Measurements from ENCODE around the gene RBMS3. TPM values are rescaled to one million over a fixed set of nuclear protein-coding genes. Genes with fewer than 3 reads are reported as not detected.

The RBMS3 gene
- total and polyA plus RNA-seq, 2 donors (not counting 1 experiment from before 2014, with no cell fraction given) = 26.9 to 68.4 TPM

DNA sequence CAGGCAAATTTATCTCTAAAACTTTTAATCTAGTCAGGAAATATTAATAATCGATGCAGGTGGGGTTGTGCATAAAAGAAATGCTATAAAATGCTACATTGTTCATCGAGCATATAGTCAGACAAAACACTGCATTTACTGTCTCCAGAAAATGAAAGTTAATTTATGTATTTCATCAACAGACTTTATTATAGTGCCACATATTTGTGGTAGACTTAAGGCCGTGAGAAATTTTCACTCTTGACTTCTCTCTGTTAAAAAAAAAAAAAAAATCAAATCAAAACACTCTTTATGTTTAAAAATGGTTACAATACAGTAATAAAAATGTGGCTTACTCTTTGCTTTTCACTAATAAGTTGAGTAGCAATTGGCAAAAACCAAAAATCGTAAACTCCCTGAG is 67.4 kb downstream of the RBMS3 start:
- no peak overlapping the region for H3K4me3 ChIP-seq (replicated peaks in 1 of 4; ENCODE audit: control extremely low read depth in 1 of 4, insufficient read depth in 1 of 4, low read depth in 3 of 4, low read length in 4 of 4)
- DNase-seq (ENCODE audit: low read depth in 2 of 2) = no peak
- no peak overlapping the region for H3K9ac ChIP-seq (ENCODE audit: insufficient read depth, low read length)
- no peaks in the 10 kb centered on the region for H3K36me3 ChIP-seq (ENCODE audit: control insufficient read depth, insufficient read depth, low read length)
- no peak for TF ChIP-seq EZH2 (IDR thresholded peaks at IDR 0.05; ENCODE audit: low read length, missing control alignments)
- TF ChIP-seq, protein P1, sequence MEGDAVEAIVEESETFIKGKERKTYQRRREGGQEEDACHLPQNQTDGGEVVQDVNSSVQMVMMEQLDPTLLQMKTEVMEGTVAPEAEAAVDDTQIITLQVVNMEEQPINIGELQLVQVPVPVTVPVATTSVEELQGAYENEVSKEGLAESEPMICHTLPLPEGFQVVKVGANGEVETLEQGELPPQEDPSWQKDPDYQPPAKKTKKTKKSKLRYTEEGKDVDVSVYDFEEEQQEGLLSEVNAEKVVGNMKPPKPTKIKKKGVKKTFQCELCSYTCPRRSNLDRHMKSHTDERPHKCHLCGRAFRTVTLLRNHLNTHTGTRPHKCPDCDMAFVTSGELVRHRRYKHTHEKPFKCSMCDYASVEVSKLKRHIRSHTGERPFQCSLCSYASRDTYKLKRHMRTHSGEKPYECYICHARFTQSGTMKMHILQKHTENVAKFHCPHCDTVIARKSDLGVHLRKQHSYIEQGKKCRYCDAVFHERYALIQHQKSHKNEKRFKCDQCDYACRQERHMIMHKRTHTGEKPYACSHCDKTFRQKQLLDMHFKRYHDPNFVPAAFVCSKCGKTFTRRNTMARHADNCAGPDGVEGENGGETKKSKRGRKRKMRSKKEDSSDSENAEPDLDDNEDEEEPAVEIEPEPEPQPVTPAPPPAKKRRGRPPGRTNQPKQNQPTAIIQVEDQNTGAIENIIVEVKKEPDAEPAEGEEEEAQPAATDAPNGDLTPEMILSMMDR (conservative IDR thresholded peaks at IDR 0.05 in 1 of 2, IDR thresholded peaks at IDR 0.05 in 1 of 2; ENCODE audit: low read depth in 1 of 2, low read length in 2 of 2) = no peak
- peak overlapping the region; percentile 30 for H3K4me2 ChIP-seq (ENCODE audit: extremely low read depth, insufficient read depth, low read length)
- no peaks in the 10 kb centered on the region for H4K20me1 ChIP-seq (ENCODE audit: control insufficient read depth, extremely low read depth, insufficient read depth, low read length)
- no peak overlapping the region for H2AFZ ChIP-seq (ENCODE audit: low read length)
- peaks cover 6% of the 10 kb centered on the region for H3K79me2 ChIP-seq (ENCODE audit: control insufficient read depth, insufficient read depth, low read length)
- H3K4me1 ChIP-seq (ENCODE audit: control insufficient read depth, extremely low read depth, insufficient read depth, low read length) = no peaks in the 10 kb centered on the region
- H3K9me3 ChIP-seq (ENCODE audit: control insufficient read depth, insufficient read depth, low read depth, low read length) = no peaks in the 10 kb centered on the region
- no peaks in the 10 kb centered on the region for H3K27me3 ChIP-seq (ENCODE audit: control insufficient read depth, insufficient read depth, low read length)
- H3K27ac ChIP-seq (ENCODE audit: insufficient read depth, low read length) = no peak overlapping the region

DNA sequence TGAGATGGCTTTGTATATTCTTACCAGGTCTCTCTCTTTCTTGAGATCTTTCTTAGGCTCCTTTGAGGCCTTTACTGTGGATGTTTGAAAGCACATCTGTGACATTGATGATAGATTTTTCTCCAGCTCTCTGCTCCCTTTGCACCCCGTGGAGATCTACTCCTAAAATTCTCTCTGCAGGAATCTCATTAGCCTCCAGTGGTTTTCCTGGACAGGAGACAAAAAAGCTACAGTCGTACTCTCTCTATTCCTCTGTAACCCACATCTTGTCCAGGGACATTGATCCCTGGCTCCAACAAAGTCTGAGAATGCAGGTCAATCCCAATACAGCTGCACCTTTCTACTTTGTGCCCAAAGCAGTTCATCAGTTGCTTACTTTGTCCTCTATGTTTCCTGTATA is 68.2 kb downstream of the RBMS3 start:
- no peaks in the 10 kb centered on the region for H4K20me1 ChIP-seq (ENCODE audit: control insufficient read depth, extremely low read depth, insufficient read depth, low read length)
- H3K36me3 ChIP-seq (ENCODE audit: control insufficient read depth, insufficient read depth, low read length) = no peaks in the 10 kb centered on the region

DNA sequence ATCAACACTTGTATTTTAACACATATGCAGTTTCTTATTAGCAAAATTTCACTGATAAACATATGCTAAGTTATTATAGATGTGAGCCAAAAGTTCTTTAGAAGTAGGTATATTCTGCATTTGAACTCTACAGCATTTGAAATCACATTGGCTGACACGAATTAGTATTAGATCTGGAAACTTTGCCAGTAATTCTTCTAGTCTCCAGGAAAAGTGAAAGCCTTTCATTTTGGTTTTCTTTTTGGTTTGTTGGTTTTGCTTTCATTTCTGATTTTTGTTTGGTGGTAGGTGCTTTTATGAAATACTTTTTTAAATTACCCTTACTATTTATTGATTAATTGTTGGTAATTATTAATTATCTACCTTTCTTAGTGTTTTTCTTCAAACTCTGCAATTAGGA is 72.9 kb downstream of the RBMS3 start:
- H3K9ac ChIP-seq (ENCODE audit: insufficient read depth, low read length) = no peak overlapping the region
- TF ChIP-seq EZH2 (IDR thresholded peaks at IDR 0.05; ENCODE audit: low read length, missing control alignments) = no peak
- TF ChIP-seq, protein P1 (conservative IDR thresholded peaks at IDR 0.05 in 1 of 2, IDR thresholded peaks at IDR 0.05 in 1 of 2; ENCODE audit: low read depth in 1 of 2, low read length in 2 of 2) = no peak
- no peak overlapping the region for H2AFZ ChIP-seq (ENCODE audit: low read length)
- H3K79me2 ChIP-seq (ENCODE audit: control insufficient read depth, insufficient read depth, low read length) = peaks cover 15% of the 10 kb centered on the region
- no peaks in the 10 kb centered on the region for H3K9me3 ChIP-seq (ENCODE audit: control insufficient read depth, insufficient read depth, low read depth, low read length)
- H3K4me3 ChIP-seq (replicated peaks in 1 of 4; ENCODE audit: control extremely low read depth in 1 of 4, insufficient read depth in 1 of 4, low read depth in 3 of 4, low read length in 4 of 4) = peak overlapping the region in 1 of 4 experiments; percentile 8
- no peaks in the 10 kb centered on the region for H3K27me3 ChIP-seq (ENCODE audit: control insufficient read depth, insufficient read depth, low read length)
- no peaks in the 10 kb centered on the region for H4K20me1 ChIP-seq (ENCODE audit: control insufficient read depth, extremely low read depth, insufficient read depth, low read length)
- peak in 1 of 2 donors; percentile 24 for DNase-seq (ENCODE audit: low read depth in 2 of 2)
- no peaks in the 10 kb centered on the region for H3K36me3 ChIP-seq (ENCODE audit: control insufficient read depth, insufficient read depth, low read length)
- peak overlapping the region; percentile 66 for H3K4me2 ChIP-seq (ENCODE audit: extremely low read depth, insufficient read depth, low read length)
- no peak overlapping the region for H3K27ac ChIP-seq (ENCODE audit: insufficient read depth, low read length)
- H3K4me1 ChIP-seq (ENCODE audit: control insufficient read depth, extremely low read depth, insufficient read depth, low read length) = no peaks in the 10 kb centered on the region

More for the DNA sequence above, 68.2 kb downstream of the RBMS3 start:
- Histone ChIP-seq H2AFZ (ENCODE audit: low read length) (no peak overlapping the region), H3K27ac (ENCODE audit: insufficient read depth, low read length) (no peak overlapping the region), H3K27me3 (ENCODE audit: control insufficient read depth, insufficient read depth, low read length) (no peaks in the 10 kb centered on the region), H3K4me1 (ENCODE audit: control insufficient read depth, extremely low read depth, insufficient read depth, low read length) (no peaks in the 10 kb centered on the region), H3K4me3 (replicated peaks in 1 of 4; ENCODE audit: control extremely low read depth in 1 of 4, insufficient read depth in 1 of 4, low read depth in 3 of 4, low read length in 4 of 4) (no peak overlapping the region), H3K9ac (ENCODE audit: insufficient read depth, low read length) (no peak overlapping the region), H3K4me2 (ENCODE audit: extremely low read depth, insufficient read depth, low read length) (no peak overlapping the region), H3K79me2 (ENCODE audit: control insufficient read depth, insufficient read depth, low read length) (peaks cover 7% of the 10 kb centered on the region), H3K9me3 (ENCODE audit: control insufficient read depth, insufficient read depth, low read depth, low read length) (no peaks in the 10 kb centered on the region)
- no peak for TF ChIP-seq EZH2 (IDR thresholded peaks at IDR 0.05; ENCODE audit: low read length, missing control alignments)
- TF ChIP-seq, protein P1 (conservative IDR thresholded peaks at IDR 0.05 in 1 of 2, IDR thresholded peaks at IDR 0.05 in 1 of 2; ENCODE audit: low read depth in 1 of 2, low read length in 2 of 2) = no peak
- DNase-seq (ENCODE audit: low read depth in 2 of 2) = no peak
